GM12875 (cell line): ENCODE measurements around the gene RPAP2.

Source experiments
- H3K4me3 ChIP-seq: one replicate; pipeline ENCODE4 v1.5.1; 2011; ENCODE audit warnings: low read depth, low read length, control low read depth
- TF ChIP-seq, protein P1 (sequence below): IDR thresholded peaks from 2 replicates; pipeline ENCODE4 v1.5.1; 2011; ENCODE audit warnings: low read depth, mild to moderate bottlenecking, control low read depth, inconsistent platforms, low read length, moderate library complexity, borderline replicate concordance; ENCODE audit not compliant: insufficient read depth

The RPAP2 gene

DNA sequence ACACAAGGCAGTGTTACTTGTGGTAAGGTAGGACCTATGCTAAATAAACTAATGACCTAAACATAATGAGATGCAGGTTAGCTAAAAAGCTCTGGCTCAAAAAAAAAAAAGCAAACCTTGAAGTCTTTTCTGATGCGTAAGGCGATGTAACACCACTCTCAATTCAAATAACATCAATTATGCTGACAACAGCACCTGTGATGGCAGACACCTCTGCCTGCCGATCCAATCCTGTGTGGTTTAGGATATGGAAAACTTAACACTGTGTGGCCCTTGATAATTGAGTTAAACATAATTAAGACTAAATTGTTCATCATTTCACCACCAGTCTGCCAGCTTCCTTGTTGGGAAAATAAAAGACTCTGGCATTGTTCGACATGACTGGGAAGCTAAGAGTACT is 9.1 kb downstream of the RPAP2 start:
- H3K4me3 ChIP-seq = no peak overlapping the region
- TF ChIP-seq, protein P1, sequence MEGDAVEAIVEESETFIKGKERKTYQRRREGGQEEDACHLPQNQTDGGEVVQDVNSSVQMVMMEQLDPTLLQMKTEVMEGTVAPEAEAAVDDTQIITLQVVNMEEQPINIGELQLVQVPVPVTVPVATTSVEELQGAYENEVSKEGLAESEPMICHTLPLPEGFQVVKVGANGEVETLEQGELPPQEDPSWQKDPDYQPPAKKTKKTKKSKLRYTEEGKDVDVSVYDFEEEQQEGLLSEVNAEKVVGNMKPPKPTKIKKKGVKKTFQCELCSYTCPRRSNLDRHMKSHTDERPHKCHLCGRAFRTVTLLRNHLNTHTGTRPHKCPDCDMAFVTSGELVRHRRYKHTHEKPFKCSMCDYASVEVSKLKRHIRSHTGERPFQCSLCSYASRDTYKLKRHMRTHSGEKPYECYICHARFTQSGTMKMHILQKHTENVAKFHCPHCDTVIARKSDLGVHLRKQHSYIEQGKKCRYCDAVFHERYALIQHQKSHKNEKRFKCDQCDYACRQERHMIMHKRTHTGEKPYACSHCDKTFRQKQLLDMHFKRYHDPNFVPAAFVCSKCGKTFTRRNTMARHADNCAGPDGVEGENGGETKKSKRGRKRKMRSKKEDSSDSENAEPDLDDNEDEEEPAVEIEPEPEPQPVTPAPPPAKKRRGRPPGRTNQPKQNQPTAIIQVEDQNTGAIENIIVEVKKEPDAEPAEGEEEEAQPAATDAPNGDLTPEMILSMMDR = no peak

DNA sequence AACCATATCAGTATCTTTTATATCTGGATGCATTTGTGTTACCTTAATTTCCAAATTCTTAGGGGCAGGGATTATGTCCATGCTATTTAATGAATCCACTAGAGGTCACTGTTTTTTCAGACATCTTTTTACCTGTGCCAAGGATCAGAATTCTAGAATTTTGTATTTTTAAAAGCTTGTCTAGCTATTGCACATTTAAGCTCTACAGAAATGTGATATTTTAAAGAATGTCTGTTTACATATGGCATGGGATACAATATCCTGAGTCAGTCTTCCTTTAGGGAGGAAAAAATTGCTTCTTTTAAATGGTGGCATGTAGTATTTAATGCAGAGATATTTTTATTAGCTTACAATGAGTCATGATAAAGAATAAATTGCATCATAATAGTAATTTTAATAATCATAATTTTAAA is 11.3 kb downstream of the RPAP2 start:
- no peak overlapping the region for H3K4me3 ChIP-seq
- TF ChIP-seq, protein P1 = no peak; the same call in 1 of the 2 replicates

DNA sequence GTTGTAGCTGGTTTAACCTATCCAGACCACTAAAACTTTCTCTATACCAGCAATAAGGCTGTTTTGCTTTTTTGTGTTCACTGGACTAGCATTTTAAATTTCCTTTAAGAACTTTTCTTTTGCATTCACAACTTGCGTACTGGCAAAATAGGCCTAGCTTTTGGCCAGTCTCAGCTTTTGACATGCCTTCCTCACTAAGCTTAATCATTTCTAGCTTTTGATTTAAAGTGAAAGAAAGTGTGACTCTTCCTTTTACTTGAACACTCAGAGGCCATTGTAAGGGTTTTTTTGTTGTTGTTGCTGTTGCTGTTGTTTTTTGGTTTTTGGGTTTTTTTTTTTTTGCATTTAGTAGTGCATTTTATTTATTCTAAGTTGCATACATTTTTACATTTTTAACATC is 15.2 kb downstream of the RPAP2 start:
- no peak overlapping the region for H3K4me3 ChIP-seq
- TF ChIP-seq, protein P1 = no peak

DNA sequence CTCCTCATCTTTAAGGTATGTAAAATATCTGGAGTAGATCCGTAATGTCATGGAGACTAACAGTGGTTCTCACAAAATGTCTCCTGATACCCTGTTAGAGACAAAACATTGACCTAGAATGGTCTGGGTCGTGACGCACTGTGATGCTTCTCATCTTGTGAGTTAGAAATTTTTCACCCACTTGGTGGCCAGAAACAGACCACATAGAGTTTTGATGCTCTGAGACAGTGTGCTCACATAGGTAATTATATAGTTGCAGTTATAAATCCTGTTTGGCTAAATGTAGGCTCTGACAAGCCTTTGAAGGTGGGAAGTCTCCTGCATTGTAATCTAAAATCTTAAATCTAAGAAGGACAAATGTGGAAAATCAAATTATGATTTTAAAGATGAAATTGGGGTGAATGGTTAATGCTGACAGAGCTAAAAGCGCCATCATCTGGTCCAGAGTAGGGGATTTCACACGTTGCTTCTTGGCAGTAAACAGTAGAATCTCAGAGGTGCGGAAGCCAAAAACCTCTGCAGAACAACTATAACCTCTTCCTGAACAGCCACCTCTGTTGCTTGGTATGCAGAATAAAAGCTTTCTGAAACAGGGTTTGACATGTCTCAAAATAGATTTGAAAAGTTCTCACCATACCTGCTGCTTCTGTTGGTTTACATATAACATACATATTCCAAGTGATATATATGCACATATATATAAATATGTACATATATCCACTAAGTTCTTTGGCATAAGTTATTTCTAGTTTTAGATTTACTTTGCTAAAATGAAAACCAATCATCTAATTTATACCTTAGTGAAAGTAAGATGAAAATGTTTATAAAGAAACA is 17.1 kb downstream of the RPAP2 start:
- TF ChIP-seq, protein P1 = no peak
- no peak overlapping the region for H3K4me3 ChIP-seq

DNA sequence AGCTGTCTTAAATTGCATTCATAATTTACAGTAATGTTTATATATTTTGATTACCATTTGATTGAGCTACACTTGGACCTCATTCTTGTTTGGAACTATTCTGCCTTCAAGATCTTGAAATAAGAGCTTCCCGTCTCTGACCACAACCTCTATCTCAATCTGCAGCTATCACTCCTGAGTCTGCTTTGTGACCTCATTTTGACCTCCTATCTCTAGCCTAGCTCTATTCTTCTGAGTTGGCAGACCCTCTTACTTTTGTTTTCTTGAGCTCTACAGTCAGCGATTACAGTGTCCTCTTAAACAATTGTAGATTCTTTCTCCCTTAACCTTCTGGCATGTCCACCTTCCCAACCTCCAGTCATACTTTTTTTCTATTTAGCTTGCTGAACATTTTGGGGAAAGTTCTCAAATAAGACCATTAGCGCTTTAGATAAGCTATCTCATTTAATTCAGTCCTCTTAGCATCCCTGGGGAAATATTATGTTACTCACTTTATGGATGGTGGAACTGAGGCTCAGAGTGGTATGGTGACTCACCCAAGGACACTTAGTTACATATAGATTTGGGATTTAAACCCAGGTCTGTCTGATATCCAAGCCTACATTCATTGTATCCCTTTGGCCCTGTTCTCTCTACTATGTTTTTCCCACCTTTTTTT is 19.1 kb downstream of the RPAP2 start:
- TF ChIP-seq, protein P1 = no peak
- no peak overlapping the region for H3K4me3 ChIP-seq

DNA sequence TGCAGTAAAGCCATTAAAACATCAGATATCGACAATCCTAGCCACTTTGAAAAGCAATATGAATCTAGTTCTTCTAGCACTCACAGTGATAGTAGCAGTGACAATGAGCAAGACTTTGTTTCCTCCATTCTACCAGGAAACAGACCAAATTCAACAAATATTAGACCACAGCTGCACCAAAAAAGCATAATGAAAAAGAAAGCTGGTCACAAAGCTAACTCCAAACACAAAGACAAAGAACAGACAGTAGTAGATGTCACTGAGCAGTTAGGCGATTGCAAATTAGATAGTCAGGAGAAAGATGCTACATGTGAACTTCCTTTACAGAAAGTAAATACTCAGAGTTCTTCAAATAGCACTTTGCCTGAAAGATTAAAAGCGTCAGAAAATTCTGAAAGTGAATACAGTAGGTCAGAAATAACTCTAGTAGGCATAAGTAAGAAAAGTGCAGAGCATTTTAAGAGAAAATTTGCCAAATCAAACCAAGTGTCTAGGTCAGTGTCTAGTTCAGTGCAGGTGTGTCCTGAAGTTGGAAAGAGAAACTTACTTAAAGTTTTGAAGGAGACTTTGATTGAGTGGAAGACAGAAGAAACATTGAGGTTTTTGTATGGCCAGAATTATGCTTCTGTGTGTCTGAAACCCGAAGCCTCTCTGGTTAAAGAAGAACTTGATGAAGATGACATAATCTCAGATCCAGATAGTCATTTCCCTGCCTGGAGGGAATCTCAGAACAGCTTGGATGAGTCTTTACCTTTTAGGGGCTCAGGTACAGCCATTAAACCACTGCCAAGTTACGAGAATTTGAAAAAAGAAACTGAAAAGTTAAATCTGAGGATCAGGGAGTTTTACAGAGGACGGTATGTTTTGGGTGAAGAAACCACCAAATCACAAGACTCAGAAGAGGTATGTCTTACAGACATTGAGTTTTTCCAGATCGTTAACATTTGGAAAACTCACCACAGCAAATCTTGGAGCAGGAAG is 24.9 kb downstream of the RPAP2 start:
- TF ChIP-seq, protein P1 = no peak

More for the DNA sequence above, 24.9 kb downstream of the RPAP2 start:
- no peak overlapping the region for H3K4me3 ChIP-seq
